GM21723 (cell line): ENCODE data around the gene AARSD1.
"Not testable (repeated sequence)": the region's sequence is repeated elsewhere in the genome, so short reads cannot be mapped to it uniquely, and the experiment has no call there.

Experiments used
- ATAC-seq: cut with Tn5 transposase; IDR thresholded peaks from one replicate; pipeline ENCODE4 v1.9.1; 2021; ENCODE audit warnings: mild to moderate bottlenecking, moderate library complexity; ENCODE audit not compliant: unreplicated experiment

Gene AARSD1

DNA sequence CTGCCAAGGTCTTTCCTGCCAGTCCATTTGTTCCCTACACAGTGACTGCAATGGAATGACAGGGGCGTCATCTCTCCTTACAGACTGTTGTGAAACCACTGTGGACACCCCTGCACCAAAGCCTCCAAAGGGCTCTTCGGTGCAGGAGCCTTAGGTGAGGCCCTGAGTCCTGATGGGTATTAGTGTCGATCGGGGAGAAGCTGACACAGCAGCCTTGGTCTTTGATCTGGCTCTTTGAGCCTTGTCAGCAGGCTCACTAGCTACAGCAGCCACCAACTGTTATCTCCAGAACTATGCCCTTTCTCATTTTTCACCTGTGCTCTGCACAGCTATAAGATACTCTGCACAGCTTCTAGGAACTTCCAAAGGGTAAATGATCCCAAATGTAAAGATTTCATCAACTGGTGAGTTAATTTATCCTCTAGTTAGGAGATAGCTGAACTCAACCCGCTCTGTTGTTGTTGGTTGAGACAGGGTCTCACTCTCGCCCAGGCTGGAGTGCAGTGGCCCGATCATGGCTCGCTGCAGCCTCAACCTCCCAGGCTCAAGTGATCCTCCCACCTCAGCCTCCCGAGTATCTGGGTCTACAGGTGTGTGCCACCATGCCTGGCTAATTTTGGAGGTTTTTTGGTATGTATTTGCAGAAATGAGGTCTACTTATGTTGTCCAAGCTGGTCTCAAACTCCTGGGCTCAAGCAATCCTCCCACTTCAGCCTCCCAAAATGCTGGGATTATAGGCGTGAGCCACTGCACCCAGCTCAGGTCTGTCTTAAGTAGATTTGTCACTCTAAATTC lies 44.0 kb downstream of the AARSD1 start:
- ATAC-seq = no peak

DNA sequence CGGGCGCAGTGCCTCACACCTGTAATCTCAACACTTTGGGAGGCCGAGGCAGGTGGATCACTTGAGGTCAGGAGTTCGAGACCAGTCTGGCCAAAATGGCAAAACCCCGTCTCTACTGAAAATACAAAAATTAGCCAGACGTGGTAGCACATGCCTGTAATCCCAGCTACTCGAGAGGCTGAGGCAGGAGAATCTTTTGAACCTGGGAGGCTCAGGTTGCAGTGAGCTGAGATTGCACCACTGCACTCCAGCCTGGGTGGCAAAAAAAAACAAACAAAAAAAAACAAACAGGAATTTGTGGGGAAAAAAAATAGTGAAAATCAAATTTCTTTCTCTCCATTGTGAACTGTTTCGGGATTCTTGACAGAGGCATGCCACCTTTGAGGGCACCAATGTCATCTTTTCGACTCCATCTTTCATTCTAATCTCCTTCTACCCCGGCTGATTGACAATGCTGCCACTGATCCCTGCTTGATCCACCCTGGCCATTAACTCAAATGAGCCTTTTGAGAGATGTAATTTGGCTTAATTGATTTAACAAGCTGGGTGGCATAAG lies 44.7 kb downstream of the AARSD1 start:
- not testable (repeated sequence) for ATAC-seq

DNA sequence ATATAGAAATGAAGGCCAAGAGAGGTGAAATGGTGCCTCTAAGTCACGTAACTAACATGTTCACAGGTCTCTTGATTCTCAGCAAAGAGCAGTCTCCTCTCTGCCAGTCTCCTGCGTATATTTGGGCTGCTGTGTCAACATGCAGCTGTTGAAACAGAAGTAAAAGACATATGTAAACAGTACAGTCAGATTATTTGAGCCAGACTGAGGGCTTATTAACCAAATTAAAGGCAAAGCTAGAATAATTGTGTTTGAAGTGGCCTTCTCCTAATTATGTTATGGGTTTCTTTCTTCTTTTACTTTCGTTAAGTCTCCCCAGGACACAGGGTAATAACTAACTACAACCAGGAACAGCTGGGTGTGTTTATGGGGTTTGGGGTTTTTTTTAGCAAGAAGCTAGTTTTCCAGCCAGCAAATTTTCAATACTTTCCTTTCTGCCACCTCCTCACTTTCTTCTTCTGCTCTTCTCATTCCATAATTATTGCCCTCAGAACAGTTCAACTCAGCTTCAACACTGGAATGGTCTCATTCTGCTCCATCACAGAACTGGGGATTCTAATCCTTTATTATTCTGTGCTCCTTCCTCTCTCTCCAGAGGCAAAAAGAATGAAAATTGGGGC lies 45.2 kb downstream of the AARSD1 start:
- ATAC-seq = no peak

DNA sequence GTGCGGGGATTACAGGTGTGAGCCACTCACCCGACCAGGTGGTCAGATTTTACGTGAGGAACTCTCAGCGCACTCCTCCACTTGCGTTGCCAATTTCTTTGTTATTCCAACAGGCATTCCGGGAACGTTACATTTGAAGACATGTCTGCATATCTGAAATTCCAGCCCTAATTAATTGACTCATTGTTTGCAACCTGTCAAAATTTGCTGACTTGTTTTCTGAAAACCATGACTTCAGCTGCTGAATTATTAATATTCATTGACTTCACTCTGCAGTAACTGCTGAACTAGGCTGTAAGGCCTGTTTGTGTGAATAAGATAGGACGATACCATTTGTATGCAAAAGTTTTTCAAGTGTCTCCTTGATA lies 47.0 kb downstream of the AARSD1 start:
- ATAC-seq = no peak

DNA sequence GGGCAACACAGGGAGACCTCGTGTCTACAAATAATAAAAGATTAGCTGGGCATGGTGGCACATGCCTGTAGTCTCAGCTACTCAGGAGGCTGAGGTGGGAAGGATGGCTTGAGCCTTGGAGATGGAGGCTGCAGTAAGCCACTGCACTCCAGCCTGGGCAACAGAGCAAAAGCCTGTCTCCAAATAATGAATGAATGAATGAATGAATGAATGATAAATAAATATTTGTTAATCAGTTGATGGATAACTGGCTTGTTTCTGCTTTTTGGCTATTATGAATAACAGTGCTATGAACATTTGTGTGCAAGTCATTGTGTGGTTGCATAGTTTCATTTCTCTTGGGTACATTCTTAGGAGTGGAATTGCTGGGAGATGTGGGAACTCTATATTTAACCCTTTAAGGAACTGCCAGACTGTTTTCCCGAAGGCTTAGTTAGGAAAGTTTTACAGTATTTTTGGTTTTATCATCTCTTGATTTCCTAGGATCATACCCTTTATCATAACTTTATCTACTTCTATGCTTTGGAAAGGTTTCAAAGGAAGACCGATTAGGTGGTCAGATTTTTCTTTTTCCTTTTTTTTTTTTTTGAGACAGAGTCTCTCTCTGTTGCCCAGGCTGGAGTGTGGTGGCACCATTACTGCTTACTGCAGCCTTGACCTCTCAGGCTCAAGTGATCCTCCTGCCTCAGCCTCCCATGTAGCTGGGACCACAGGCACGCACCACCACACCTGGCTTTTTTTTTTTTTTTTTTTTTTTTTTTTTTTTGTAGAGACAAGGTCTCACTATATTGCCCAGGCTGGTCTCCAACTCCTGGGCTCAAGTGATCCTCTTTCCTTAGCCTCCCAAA lies 47.6 kb downstream of the AARSD1 start:
- not testable (repeated sequence) for ATAC-seq

DNA sequence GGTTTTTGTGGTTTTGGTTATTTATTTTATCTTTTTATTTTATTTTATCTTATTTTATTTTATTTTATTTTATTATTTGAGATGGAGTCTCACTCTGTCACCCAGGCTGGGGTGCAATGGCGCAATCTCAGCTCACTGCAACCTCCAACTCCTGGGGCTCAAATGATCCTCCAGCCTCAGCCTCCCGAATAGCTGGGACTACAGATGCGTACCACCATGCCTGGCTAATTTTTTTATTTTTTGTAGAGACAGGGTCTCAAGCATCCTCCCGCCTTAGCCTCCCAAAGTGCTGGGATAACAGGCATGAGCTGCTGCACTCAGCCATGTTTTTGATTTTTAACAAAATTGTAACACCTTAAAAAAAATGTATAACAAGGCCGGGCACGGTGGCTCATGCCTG lies 49.0 kb downstream of the AARSD1 start:
- not testable (repeated sequence) for ATAC-seq

DNA sequence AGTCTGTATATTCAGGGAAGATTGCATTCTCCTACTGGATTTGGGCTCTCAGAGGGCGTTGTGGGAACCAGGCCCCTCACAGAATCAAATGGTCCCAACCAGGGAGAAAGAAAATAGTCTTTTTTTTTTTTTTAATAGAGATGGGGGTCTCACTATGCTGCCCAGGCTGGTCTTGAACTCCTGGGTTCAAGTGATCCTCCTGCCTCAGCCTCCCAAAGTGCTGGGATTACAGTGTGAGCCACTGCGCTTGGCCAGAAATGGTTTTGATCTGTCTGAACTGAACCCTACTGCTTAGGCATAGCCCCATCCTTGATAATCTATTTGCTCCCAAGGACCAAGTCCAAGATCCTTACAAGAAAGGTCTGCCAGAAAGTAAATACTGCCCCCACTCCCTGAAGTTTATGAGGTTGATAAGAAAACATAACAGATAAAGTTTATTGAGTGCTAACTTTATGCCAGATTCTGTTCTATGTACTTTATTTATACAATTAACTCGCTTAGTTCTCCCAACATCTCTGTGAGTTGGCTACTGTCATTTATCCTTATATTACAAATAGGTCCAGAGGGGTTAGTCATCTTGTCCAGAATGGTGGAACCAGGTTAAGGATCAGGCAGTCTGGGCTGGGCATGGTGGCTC lies 50.2 kb downstream of the AARSD1 start:
- ATAC-seq = no peak

DNA sequence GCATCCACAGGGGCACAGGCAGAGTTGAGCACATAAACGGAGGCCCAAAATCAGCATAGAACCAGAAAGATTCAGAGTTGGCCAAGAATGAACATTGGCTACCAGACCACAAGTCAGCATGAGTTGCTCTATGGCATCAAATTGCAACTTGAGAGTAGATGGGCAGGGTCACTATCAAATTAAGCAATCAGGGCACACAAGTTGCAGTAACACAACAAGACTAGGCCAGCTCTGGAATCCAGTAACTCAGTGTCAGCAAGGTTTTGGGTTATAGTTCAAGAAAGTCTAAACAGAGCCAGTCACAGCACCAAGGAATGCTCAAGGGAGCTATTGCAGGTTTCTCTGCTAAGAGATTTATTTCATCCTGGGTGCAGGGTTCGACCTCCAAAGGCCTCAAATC lies 50.7 kb downstream of the AARSD1 start:
- ATAC-seq = no peak

DNA sequence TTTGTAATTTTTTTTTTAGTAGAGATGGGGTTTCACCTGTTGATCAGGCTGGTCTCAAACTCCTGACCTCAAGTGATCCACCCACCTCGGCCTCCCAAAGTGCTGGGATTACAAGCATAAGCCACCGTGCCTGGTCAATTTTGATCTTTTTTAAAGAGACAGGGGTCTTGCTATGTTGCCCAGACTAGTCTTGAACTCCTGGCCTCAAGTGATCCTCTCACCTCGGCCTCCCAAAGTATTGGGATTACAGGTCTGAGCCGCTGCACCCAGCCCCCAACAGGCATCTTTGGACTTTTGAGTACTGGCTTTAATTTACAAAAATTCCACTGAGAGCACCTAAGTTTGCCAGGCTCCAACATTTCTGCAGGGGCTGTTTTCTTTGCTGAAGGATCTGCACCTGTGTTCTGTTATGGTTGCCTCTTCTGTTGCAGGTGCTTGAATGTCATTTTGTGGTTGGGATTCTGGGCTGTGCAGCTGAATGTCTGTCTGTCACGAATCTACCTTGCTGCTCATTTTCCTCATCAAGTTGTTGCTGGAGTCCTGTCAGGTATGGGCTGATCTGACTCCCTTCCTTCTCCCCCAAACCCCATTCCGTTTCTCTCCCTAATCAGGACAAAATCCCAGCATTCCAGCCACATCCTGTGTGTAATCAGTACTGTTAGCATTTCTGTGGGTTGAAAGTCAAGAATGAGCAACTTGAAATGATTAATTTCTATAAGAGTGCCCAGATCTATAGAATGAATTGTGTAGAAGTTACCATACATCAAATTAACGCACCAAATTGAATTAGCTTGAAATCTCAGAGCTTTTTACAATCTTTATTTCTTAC lies 55.2 kb downstream of the AARSD1 start:
- no peak for ATAC-seq

DNA sequence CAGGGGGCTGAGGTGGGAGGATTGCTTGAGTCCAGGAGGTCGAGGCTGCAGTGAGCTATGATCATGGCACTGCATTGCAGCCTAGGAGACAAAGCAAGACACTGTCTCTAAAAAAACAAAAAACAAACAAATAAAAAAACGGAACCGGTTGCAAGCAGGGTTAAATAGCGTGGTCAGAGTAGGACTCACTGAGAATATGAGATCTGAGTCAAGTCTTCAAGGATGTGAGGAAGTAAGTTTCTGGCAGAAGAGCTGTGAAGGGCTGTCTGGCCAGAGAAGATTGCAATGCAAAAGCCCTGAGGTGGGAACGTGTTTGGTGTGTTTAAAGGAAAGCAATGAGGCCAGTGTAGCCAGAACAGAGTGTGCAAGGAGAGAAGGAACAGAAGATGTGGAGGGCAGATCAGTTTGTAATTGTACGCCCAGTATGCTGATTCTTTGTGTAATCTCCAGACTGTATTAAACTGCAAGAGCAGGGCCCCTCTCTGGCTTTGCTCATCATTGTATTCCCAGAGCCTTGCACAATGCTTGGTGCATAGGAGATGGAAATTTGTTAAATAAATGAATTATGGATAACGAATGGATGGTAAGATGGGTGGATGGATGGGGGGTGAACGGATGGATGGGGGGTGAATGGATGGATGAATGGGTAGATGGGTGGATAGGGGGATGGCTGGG lies 57.3 kb downstream of the AARSD1 start:
- no peak for ATAC-seq

DNA sequence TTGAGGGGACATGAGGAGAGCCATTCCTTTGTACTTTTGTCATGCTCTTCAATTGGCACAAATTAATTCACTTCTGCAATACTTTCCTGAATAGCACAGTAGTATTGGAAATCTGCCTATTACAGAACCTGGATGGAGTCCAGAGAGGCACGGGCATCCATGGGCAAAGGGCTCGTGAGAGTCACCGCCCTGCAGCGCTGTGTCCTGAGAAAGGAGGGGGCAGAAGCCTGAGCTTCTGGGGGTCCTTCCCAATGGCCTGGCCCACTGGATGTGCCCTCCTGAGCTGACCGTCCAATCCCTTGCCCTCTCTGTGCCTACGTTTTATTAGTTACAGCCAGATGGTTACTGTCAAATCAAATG lies 60.2 kb downstream of the AARSD1 start:
- ATAC-seq = no peak

DNA sequence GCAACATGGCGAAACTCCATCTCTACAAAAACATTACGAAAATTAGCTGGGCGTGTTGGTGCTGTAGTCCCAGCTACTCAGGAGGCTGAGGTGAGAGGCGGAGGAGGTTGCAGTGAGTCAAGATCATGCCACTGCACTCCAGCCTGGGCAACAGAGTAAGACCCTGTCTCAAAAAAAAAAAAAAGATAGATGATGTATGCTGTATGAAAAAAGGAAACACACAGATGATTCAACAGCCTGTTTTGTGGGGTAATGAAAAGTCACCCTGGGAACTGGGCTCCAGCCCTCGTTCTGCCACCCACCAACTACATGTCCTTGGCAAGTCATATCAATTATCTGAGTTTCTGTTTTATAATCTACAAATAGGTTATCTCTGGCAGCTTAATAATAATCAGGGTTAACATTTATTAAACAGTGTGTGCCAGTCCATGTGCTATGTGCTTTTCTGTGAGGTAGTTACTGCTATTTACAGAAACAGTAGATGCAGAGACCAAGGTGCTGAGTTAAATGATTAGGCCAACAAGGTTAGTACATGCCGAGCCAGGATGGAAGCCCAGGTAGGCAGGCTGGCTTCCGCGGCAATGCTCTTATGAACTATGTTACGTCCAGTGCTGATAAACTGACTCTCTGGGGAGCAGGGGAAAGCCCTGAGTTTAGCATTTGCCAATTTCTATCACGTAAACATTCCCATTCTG lies 62.6 kb downstream of the AARSD1 start:
- no peak for ATAC-seq
